Umbilical cord (tissue), 2 donors: Measurements from ENCODE around the gene RHOH. TPM values are rescaled to one million over a fixed set of nuclear protein-coding genes. Genes with fewer than 3 reads are reported as not detected.
"Not testable (repeated sequence)": the region's sequence is repeated elsewhere in the genome, so short reads cannot be mapped to it uniquely, and the experiment has no call there.

Source experiments
- DNase-seq: peaks from one replicate; pipeline ENCODE4 v3.0.0-alpha.2; 2015; ENCODE audit warnings: low spot score
- total RNA-seq: library from RNA; depleted of rRNA; stranded (reverse); fragments of >200 nt; gene quantifications from one replicate; pipeline ENCODE4 v1.2.3, GENCODE V29; 2014; ENCODE audit warnings: low replicate concordance; ENCODE audit not compliant: insufficient read depth

Gene RHOH, protein sequence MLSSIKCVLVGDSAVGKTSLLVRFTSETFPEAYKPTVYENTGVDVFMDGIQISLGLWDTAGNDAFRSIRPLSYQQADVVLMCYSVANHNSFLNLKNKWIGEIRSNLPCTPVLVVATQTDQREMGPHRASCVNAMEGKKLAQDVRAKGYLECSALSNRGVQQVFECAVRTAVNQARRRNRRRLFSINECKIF
- 3.4 TPM for total RNA-seq

DNA sequence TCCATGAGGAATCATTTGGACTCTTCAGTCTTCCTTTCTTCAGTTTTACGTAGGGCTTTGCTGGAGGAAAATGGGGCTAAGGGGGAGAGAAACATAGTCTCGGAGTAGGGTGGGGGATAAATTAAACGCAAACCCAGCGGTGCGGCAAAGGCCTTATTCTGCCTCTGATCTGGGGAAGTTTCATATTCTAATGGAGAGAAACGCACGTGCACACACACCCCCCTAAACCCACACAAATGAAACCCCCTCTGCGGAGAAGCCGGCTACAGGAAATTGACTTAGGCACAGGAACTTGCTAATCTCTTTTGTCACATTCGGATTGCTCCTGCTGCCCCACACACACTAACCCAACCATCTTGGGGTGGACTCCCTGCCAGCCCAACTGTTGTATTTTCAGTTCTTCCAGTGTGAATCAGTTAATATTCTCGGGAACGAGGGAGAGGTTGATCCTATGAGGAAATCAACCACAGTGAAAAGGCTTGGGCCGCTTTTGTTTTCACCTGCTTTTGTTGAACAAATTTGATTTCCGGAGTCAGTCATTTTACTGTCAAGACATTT is at the start of gene RHOH:
TSS of gene RHOH (plus strand) at position 308 of the 558 bp plus-strand sequence. CDS start 46,356 bp downstream, outside the sequence.
- no peak for DNase-seq

DNA sequence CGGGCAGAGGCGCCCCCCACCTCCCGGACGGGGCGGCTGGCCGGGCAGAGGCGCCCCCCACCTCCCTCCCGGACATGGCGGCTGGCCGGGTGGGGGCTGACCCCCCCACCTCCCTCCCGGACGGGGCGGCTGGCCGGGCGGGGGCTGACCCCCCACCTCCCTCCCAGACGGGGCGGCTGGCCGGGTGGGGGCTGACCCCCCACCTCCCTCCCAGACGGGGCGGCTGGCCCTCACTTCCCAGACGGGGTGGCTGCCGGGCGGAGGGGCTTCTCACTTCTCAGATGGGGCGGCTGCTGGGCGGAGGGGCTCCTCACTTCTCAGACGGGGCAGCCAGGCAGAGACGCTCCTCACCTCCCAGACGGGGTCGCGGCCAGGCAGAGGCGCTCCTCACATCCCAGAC is 49.3 kb upstream of the RHOH start:
- DNase-seq, result not testable (repeated sequence)

DNA sequence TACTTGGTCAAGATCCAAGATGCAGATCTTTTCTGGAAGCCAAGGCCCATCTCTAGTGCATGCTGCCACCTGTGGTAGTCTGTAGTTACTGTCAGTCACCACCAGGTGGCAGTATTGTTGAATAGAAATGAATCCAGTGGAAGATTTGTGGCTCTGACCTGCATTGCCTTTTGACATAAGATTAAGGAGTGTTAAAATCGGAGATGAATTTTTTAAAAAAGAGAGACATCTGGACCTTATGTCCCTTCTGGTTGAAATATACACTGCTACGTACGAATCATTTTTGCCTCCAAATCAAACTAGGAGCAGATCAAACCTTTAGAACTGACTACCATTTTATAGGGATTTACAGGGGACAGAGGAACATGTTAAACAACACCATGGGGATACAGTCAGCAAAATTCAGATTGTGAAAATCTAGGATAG is 46.9 kb upstream of the RHOH start:
- peak; percentile 39 for DNase-seq

DNA sequence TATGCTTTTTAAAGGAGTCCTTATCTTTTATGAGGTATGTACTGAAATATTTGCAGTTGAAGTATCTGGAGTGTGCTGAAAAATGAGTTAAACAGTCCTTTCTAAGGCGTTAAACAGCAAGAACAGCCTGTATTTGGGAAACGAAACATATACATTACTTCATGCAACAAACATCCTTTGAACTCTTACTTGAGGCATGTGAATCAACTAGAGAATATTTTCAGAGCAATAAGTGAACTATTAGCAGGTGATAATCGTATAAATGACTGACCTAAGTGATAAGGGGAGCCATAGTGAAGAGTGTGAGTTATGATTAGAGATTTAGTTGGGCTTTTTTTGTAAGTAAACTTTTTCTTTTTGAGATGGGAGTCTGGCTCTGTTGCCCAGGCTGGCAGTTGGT is 45.9 kb upstream of the RHOH start:
- no peak for DNase-seq

DNA sequence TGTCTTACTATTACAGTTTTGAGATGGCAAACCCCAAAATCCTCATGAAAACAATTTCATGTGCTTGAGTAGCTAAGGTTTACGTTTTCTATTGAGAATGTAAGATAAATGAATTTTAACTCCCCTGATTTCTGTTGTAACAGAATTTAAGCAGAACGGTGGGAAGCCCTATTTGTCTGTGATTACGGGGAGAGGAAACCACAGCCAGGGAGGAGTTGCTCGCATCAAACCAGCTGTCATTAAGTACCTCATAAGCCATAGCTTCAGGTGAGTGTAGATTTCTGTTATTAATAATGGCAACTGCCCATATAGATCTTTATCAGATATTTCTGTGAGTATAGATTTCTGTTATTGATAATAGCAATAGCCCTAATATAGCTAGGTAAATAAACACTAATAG is 44.2 kb upstream of the RHOH start:
- no peak for DNase-seq

DNA sequence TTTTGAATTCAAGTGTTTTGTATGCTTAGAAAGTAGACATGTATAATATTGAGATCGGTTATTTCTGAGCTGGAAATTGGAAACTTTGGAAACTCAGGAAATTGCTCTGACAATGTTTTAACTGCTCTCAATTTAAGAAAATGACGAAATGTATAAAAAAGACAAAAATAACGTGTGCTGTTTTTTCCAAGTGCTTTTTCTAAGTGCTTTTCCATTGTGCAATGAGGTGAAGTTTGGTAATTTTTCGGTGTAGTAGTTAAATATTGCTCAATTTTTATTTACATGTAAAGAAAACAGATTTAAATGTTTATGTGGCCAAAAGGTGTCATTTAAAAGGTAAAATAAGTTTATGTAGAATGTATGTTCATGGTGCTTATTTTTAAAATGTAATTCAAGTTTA is 39.4 kb upstream of the RHOH start:
- DNase-seq, result no peak

DNA sequence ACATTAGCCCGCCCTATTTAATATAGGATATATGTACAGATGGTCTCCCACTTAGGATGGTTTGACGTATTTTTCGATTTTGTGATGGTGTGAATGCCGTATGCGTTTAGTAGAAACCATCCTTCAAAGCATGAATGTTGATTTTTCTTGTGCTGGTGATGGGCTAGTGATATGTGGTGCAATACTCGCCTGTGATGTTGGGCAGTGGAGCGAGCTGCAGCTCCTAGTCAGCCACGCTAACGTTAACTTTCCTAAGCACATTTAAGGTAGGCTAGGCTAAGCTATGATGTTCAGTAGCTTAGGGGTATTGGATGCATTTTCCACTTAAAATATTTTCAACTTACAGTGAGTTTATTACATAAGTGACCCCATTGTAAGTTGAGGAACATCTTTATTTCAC is 36.6 kb upstream of the RHOH start:
- DNase-seq, result no peak

DNA sequence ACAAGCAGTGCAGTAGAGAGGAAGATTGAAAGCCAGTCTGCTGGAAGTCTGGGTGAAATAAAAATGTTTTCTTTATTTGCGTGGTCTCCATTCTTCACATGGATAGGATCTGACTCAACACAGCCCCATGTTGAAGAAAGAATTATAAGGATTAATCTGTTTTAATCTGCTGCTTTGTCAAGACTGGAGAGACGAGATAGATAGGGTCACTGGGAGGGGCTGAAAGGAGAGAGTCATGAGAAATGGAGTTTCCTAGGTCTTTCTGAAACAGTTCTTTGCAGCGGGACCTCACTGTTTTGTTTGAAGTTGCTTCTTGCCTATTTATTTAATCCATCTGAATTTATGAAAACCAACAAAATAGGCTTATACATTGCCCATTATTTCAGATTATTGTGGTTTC is 32.4 kb upstream of the RHOH start:
- no peak for DNase-seq

DNA sequence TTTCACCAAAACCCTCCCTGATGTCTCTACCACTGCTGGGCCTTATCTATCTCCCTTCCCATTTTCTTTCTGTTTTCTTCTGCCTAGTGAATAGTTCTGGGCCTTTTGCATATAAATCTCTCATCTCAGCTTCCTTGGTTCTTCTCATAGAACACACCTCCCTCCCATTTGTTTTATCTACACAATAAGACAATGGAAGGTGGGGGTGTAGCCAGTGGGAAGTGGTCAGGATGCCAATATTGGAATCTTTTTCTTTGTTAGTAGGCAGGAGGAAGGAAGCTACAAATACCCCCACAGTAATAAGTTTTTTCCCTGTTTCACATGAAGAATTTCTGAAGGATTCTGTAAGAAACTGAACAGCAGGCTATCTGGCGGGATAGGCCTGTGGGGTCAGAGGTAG is 30.9 kb upstream of the RHOH start:
- no peak for DNase-seq

DNA sequence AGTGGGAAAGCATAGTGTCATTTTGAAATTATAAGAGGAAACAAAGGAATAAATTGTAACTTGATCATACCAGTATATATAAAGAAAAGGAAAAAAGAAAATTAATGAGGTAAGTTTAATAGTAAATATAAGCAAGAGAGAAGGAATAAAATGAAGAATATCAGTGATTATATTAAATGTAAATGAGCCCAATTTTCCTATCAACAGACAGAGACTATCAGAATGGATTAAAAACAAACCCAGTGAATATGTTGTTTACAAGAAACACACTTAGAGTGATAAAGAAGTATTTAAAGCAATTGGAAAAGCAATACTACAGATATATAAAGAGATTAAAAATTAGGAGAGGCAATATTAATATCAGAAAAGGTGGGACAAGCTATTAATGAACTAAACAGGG is 28.8 kb upstream of the RHOH start:
- no peak for DNase-seq

DNA sequence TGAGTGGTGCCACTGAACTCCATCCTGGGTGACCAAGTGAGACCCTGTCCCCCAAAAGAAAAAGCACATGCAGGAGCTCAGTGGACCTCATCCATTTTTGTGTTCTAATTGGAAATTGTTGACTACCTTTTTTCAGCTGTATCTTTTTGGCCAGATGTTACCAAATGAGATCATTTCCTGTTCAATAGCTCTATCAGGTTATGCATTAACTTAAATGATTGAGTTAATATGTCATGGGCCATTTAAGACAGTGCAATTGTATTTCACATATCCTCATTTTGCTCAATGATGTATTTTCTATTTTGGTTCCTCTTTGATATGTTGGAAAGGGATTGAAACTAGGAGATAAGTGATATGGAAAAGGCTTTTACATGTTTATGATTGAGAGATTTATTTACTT is 26.2 kb upstream of the RHOH start:
- no peak for DNase-seq

DNA sequence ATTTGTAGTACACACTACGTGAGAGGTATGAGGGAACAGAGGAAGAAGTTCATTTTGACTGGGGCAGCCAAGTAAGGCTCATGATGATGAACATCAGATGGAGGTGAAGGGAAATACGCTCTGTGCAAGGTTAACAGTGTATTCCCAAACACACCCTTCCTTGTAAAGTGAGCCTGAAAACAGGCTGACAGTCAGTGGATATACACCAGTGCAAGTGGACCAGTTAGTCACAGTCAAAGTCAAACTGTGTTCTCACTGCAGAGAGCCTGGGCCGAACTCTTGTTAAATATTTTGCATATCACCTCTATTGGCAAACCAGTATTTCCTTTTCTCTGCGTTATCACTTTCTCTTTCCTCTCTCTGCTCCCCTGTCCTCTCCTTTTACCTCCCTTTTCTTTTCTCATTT is 23.4 kb upstream of the RHOH start:
- no peak for DNase-seq

DNA sequence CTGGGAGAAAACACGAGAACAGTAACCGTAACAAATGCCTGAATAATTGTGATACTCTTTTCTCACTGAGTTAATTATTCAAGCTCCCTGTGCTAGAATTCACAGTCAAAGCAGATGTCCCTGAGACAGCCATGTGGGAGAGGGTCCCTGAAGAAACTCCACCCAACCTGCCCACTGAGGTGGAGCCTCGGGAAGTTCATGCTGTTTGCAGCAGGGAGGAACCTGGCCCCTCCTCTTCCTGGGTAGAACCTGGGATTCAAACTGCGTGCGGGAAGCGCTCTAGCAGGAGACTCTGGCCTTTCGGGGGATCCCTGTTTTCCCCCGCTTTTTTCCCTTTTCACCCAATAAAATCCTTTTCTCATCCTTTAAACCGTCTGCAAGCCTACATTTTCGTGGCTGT is 20.2 kb upstream of the RHOH start:
- DNase-seq, result peak; percentile 15

DNA sequence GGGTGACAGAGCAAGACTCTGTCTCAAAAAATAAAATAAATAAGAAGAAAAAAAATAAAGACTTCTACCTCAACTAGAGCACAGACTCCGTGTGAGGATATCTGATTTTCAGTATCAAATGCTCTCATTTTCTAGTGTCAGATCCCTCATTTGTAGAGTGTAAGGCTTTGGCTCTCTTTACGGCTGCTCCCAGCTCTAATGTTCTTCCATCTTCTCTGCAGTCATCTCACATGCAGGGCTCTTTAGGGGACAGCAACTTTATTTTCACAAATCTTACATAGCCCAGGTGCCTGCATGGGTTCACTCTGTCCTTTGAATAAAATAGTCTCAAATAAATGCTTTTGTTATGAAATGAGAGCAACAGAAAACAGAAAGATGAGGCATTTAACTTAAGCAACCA is 19.2 kb upstream of the RHOH start:
- DNase-seq, result no peak

DNA sequence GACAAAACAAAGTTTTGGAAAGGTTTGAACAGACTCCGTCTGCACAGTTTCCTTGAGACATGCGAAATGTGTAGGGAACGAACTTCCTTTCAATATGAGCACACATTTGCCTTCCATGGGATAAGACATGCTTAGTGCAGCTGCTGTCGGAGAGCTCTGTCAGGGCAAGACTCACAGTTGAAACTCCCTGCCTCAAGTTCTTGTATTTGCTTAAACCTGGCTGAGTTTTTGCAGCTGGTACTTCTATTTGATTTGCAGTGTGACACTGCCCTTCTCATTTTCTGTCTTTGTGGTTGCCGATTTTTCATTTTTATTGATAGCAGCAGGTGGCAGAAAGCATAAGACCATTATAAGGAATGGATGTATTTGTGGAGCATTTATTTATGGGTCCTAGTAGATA is 18.2 kb upstream of the RHOH start:
- DNase-seq, result peak; percentile 7

DNA sequence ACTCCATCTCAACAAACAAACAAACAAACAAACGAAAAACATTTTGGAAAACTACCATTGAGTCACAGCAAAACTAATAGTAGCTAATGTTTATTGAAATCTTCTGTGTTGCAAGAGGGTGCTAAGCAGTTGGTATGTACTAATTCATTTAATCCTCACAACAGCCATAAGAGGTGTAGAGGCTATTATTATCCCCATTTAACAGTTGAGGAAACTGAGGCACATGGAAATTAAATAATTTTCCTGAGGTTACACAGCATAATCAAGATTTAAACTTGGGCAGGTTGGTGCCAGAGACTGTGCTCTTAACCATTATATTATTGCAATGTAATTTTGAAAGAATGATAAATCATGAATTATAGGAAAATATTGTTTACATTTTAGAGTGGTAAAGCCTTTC is 17.5 kb upstream of the RHOH start:
- DNase-seq, result no peak

DNA sequence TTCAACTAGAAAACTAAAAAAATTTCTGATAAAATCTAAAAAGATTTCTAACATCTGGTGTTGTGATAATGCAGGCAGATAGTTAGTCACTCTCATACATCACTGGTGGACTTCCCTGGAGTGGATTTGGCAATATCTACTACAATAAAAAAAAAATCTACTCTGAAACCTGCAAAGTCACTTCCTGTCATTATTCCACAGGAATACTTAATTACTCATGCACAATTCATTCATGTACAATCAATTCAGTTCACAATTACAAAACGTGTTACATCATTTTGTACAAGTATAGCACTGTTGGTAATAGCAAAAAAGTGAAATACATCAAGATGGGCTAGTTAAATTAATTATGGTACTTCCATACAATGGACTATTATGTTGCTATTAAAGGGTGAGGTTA is 16.5 kb upstream of the RHOH start:
- no peak for DNase-seq

DNA sequence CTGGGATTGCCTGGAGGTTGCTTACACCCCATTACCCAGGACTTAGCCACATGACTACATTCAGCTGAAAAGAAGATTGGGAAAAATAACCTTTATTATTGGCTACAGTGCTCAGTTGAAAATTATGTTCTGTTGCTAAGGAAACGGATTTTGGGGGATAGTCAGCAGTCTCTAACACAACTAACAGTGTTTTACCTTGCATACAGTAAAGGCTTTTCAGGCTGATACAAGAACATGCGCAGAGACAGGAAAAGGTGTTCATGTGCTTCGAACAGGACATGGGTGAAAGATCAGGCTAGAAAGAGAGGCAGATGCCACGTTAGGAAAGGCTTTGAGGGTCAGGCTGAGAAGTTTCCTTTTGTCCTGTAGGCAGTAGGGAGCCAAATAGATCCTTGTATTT is 14.8 kb upstream of the RHOH start:
- DNase-seq, result no peak

DNA sequence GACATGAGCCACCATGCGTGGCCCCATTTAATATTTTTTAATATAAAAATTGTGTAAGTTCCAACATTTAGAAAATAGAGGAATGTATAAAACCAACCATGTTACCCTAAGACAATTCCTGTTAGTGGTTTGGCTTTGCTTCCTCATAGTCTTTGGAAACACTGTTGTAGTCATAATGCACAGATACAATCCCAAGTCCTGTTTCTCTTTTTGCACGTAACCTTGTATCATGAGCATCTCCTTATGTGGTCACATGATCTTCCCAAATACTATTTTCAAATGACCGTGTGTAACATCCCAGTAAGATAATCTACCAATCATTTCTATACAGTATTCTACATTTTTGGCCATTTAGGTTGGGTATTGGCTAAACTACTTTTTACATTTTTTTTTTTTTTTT is 13.9 kb upstream of the RHOH start:
- no peak for DNase-seq

DNA sequence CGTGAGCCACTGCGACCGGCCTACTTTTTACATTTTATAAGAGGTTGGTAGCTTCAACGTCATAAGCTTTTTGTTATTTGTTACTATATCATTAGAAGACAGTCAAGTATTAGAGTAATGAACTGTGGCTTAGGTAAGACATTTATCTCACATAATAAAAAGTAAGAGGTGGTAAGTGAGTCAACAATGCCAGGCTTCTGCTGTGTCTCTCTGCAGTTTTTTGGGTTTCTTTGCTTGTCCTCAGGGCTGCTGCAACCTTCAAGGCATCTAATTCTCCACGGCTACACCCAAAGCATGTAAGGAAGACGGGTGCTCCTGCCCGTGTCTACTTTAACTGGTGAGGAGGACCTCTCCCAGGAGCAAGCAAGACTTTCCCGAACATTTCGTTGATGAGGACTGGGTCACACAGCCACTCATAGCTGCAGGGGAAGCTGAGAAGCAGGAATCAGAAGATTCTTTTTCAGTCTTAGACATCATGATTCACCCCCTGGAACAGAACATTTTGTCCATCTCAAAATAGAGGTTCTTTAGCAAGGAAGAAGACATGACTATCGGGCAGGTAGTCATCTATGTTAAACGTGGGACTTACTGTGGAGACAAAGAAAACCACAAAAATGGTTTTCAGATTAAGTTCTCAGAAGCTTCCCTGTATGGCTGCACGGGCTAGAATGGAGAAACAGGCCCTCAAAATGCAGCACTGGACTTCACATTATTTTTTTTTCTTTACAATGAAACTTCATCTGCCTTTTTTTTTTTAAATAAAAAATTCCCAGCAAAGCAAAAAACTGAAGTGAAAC is 13.0 kb upstream of the RHOH start:
- no peak for DNase-seq

DNA sequence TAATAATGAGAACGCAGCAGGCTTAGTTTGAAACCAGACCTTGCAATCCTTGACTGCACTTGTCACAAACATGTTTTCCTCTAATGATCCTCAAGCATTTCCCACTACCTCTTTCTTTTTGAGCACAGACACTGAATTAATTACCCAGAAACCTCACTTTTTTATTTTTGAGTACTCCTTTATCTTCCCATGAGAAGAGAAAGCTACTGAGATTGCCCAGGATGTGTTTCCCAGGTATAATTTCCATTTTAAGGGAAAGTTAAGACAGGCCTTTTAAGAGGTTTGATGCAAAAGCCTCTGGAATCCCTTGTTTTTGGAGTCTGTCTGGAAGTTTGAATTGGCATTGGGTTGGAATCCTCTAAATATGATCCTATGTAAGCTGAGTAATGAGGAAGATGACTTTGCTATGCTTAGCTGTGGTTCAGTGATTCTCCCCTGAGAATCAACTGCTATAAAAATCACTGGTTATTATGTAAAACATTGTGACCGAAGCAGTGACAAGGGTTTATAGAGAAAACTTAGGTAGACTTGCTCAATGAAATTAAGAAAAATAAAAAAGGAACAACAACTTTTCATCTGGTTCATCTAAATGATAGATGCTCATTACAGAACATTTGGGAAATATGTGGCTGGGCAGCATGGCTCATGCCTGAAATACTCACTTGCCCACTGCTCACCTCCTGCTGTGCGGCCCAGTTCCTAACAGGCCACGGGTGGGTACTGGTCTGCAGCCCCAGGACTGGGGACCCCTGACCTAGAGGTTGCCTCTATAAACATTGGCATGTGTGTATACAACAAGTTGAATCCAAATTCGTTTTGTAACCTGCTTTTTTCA is 10.8 kb upstream of the RHOH start:
- peak; percentile 42 for DNase-seq

DNA sequence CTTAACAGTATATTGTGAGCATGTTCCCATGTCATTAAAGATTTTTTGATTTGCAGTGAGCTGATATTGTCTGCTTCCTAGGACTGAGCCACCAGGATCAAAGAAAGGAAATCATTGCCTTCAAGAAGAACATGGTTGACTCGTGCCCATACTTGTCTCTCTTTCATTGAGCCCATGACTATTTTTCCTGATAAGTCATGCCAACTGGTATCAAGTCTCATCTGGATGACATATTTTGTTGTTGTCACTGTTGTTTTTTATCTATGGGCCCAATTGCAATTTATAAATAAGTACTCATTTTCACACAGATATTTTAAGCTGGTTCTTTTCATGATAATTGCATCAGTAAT is 10.2 kb upstream of the RHOH start:
- no peak for DNase-seq
